ENCODE data around the gene NPDC1.

NPDC1 gene

DNA sequence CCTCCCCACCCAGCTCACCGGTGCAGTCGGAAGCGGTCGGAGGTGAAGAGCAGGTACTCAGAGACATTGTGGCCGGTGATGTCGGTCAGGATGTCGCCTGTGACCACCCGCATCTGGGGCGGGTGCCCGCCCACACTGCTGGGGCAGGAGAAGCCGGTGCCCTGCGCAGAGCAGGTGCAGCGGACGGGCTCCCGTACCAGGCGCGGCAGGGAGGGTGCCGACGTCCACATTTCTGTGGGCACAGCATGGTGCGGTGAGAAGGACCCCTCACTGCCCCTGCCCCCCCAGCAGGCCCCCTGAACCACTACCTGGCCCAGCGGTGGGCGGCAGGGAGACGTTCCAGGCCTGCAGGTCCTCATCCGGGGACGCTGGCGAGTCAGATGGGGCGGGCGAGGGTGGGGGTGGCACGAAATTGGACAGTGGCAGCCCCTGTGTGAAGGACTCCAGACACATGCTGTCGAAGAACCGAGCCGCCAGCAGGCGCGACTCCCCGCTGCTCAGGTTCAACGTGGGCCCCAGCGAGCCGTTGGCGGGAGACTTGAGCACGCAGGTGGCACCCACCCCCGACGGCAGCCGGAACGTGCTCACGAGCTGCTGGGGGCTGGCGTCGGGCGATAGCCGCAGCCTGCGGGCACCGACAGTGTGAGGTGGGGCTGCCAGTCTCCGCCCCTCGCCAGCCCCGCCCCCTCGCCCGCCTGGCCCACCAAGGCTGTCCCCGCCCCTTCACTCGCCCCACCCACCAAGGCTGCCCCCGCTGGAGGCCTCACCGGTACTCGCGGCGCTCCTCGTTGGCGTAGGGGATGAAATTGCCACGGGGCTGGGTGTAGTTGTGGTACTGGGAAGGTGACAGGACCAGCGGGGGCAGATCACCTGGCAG, 33.0 kb downstream of the NPDC1 start:
- no peak for DNase-seq (ENCODE audit: low read depth, low spot score)
- Histone ChIP-seq H3K4me3 (peak overlapping the region; percentile 53), H3K9me3 (ENCODE audit: low read depth, low read length) (no peaks in the 10 kb centered on the region), H3K9ac (ENCODE audit: insufficient read length) (no peak overlapping the region), H3K27ac (no peak overlapping the region), H3K36me3 (ENCODE audit: insufficient read depth, low read length) (no peaks in the 10 kb centered on the region)
- TF ChIP-seq FOXP2 (optimal IDR thresholded peaks at IDR 0.05; ENCODE audit: control extremely low read depth, extremely low read length, insufficient read depth): no peak
- no peak for TF ChIP-seq EZH2 (IDR thresholded peaks at IDR 0.05)
- TF ChIP-seq POLR2AphosphoS5 (IDR thresholded peaks at IDR 0.05; ENCODE audit: borderline replicate concordance, low read depth, low read length): no peak

DNA sequence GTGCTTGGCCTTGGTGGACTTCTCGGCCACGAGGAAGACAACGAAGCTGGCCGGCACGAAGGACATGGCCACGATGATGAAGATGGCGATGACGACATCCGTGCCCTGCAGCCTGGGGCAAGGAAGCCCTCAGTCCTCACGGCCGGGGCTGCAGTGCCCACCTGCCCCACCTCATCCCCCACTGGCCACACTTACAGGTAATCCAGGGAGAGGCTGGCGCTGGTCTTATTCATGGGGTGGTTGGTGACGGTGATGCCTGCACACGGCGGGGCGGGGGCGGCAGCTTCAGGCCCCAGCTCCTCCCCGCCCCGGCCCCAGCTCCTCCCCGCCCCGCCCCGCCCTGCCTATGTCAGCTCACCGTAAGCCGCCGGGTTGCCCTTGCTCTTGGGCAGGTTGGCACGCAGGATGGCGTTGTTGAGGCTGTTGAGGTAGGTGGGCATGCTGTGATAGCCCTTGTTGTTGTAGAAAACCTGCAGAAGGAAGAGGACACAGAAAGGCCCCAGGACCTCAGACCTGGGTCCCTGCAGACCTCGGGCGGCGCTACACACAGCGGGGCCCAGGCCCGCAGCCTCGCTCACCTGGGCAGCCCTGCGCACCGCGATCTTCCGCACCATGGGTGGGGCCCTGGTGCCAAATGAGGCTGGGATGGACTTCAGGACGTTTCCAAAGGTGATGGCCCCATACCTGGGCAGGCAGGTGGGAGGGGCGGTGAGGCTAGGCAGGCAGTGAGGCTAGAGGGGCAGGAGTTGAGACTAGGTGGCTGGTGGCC, 33.9 kb downstream of the NPDC1 start:
- no peak overlapping the region for H3K4me3 ChIP-seq
- H3K36me3 ChIP-seq (ENCODE audit: insufficient read depth, low read length): no peaks in the 10 kb centered on the region
- no peak overlapping the region for H3K27ac ChIP-seq
- no peak for DNase-seq (ENCODE audit: low read depth, low spot score)
- TF ChIP-seq EZH2 (IDR thresholded peaks at IDR 0.05): no peak
- no peak for TF ChIP-seq POLR2AphosphoS5 (IDR thresholded peaks at IDR 0.05; ENCODE audit: borderline replicate concordance, low read depth, low read length)
- no peak for TF ChIP-seq FOXP2 (optimal IDR thresholded peaks at IDR 0.05; ENCODE audit: control extremely low read depth, extremely low read length, insufficient read depth)
- no peak overlapping the region for H3K9ac ChIP-seq (ENCODE audit: insufficient read length)
- H3K9me3 ChIP-seq (ENCODE audit: low read depth, low read length): no peaks in the 10 kb centered on the region

DNA sequence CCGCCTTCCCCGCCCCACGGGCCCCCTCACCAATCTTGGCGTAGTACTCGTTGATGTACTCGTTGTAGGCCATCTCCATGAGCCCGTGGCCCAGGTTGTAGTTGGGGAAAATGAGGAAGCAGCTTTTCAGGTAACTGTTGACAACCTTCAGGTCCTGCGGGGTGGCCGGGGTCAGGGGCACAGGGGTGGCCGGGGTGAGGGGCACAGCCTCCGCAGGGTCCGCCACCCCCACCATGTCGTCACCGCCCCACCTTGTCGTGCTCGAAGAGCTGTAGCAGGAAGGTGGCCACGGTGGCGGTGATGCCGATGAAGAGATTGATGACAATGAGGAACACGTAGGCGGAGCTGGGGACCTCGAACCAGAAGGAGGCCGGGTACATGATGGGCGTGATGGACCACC, 34.8 kb downstream of the NPDC1 start:
- H3K9ac ChIP-seq (ENCODE audit: insufficient read length): no peak overlapping the region
- no peak for DNase-seq (ENCODE audit: low read depth, low spot score)
- no peak overlapping the region for H3K27ac ChIP-seq
- no peaks in the 10 kb centered on the region for H3K9me3 ChIP-seq (ENCODE audit: low read depth, low read length)
- no peak for TF ChIP-seq FOXP2 (optimal IDR thresholded peaks at IDR 0.05; ENCODE audit: control extremely low read depth, extremely low read length, insufficient read depth)
- TF ChIP-seq POLR2AphosphoS5 (IDR thresholded peaks at IDR 0.05; ENCODE audit: borderline replicate concordance, low read depth, low read length): no peak
- TF ChIP-seq EZH2 (IDR thresholded peaks at IDR 0.05): no peak
- no peak overlapping the region for H3K4me3 ChIP-seq
- no peaks in the 10 kb centered on the region for H3K36me3 ChIP-seq (ENCODE audit: insufficient read depth, low read length)

DNA sequence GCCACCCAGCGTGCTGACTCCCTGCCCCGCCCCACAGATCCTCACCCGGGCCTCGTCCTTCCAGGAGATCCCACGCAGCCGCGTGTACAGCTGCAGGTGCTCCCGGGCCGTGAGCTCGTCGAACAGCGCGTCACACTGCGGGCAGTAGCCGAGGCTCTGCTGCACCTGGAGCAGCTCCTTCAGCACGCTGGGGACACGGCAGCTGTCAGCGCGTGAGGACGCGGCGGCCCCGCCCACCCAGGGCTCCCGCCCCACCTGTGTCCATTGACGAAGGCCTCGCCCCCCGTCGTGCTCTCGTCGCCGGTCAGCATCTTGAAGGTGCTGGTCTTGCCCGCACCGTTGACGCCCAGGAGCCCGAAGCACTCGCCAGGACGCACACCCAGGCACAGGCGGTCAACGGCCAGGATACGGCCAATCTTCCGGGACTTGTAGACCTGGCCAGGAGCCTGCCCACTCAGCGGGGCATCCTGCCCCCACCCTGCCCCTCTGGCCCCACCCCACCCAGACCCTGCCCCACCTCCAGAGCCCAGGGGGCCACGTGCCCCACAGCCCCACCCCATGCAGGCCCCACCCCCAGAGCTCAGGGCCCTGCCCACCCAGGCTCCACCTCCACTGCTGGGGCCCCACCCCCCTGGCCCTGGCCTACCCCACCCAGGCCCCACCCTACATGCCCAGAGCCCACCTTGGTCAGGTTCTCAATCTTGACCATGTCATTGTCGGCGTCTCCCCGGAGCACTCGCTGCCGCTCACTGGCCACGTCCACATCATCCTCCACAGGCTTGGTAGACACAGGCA, 35.8 kb downstream of the NPDC1 start:
- Histone ChIP-seq H3K36me3 (ENCODE audit: insufficient read depth, low read length) (no peaks in the 10 kb centered on the region), H3K9ac (ENCODE audit: insufficient read length) (no peak overlapping the region)
- TF ChIP-seq FOXP2 (optimal IDR thresholded peaks at IDR 0.05; ENCODE audit: control extremely low read depth, extremely low read length, insufficient read depth): no peak
- no peak for TF ChIP-seq POLR2AphosphoS5 (IDR thresholded peaks at IDR 0.05; ENCODE audit: borderline replicate concordance, low read depth, low read length)
- no peak for TF ChIP-seq EZH2 (IDR thresholded peaks at IDR 0.05)

GRCh38 chr9:137009217-137009616, 36.8 kb downstream of the NPDC1 start:
- no peaks in the 10 kb centered on the region for H3K36me3 ChIP-seq (ENCODE audit: insufficient read depth, low read length)
- no peaks in the 10 kb centered on the region for H3K9me3 ChIP-seq (ENCODE audit: low read depth, low read length)
- no peak overlapping the region for H3K4me3 ChIP-seq
- no peak for TF ChIP-seq EZH2 (IDR thresholded peaks at IDR 0.05)
- no peak for TF ChIP-seq POLR2AphosphoS5 (IDR thresholded peaks at IDR 0.05; ENCODE audit: borderline replicate concordance, low read depth, low read length)
- TF ChIP-seq FOXP2 (optimal IDR thresholded peaks at IDR 0.05; ENCODE audit: control extremely low read depth, extremely low read length, insufficient read depth): no peak
- no peak for DNase-seq (ENCODE audit: low read depth, low spot score)
- H3K27ac ChIP-seq: no peak overlapping the region
- H3K9ac ChIP-seq (ENCODE audit: insufficient read length): no peak overlapping the region

More for the DNA sequence above, 35.8 kb downstream of the NPDC1 start:
- no peak overlapping the region for H3K4me3 ChIP-seq
- H3K9me3 ChIP-seq (ENCODE audit: low read depth, low read length): no peaks in the 10 kb centered on the region
- no peak for DNase-seq (ENCODE audit: low read depth, low spot score)
- H3K27ac ChIP-seq: no peak overlapping the region

- Histone ChIP-seq H3K36me3 (ENCODE audit: insufficient read depth, low read length) (no peaks in the 10 kb centered on the region), H3K4me3 (no peak overlapping the region), H3K9ac (ENCODE audit: insufficient read length) (no peak overlapping the region), H3K9me3 (ENCODE audit: low read depth, low read length) (no peaks in the 10 kb centered on the region), H3K27ac (no peak overlapping the region)
- TF ChIP-seq POLR2AphosphoS5 (IDR thresholded peaks at IDR 0.05; ENCODE audit: borderline replicate concordance, low read depth, low read length) (no peak), EZH2 (IDR thresholded peaks at IDR 0.05) (no peak), FOXP2 (optimal IDR thresholded peaks at IDR 0.05; ENCODE audit: control extremely low read depth, extremely low read length, insufficient read depth) (no peak)
- DNase-seq (ENCODE audit: low read depth, low spot score): no peak
Observed at GRCh38 chr9:137008312-137008711, 37.7 kb downstream of the NPDC1 start.

DNA sequence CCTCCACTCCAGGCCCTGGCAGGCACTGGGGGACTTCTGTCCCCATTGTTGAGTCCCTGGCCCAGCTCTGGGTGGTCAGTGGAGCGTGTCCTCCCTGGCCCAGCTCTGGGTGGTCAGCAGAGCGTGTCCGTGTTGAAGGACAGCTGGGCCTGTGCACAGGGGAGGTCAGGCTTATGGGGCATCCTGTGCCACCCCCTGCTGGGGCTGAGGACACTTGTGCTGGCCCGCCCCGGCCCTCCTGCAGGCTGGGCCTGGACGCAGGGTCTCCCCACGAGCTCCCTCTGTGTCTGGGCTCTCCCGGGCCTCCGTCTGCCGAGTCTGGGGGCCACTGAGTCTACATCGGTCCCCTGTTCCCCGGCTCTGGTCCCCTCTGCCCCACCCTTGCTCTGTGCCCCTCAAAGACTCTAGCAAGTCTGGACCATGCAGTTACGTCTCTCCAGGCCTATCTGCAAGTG, 38.1 kb downstream of the NPDC1 start:
- no peak overlapping the region for H3K9ac ChIP-seq (ENCODE audit: insufficient read length)
- no peaks in the 10 kb centered on the region for H3K9me3 ChIP-seq (ENCODE audit: low read depth, low read length)
- no peak overlapping the region for H3K27ac ChIP-seq
- no peak for DNase-seq (ENCODE audit: low read depth, low spot score)
- TF ChIP-seq POLR2AphosphoS5 (IDR thresholded peaks at IDR 0.05; ENCODE audit: borderline replicate concordance, low read depth, low read length) (no peak), EZH2 (IDR thresholded peaks at IDR 0.05) (no peak), FOXP2 (optimal IDR thresholded peaks at IDR 0.05; ENCODE audit: control extremely low read depth, extremely low read length, insufficient read depth) (no peak)
- H3K36me3 ChIP-seq (ENCODE audit: insufficient read depth, low read length): no peaks in the 10 kb centered on the region
- H3K4me3 ChIP-seq: no peak overlapping the region

Data from SK-N-MC (cell line).